ENCODE measurements around the gene MFSD6L.

GRCh38 chr17:8781776-8782175, 17.4 kb downstream of the MFSD6L start:
- TF ChIP-seq CTCF (IDR thresholded peaks at IDR 0.05) (no peak), POLR2A (IDR thresholded peaks at IDR 0.05) (no peak), EP300 (IDR thresholded peaks at IDR 0.05) (no peak)
